Mammary epithelial cell (primary cell): ENCODE data around the gene TARDBP.
"Not testable (repeated sequence)": the region's sequence is repeated elsewhere in the genome, so short reads cannot be mapped to it uniquely, and the experiment has no call there.

Experiments
- EZH2 ChIP-seq: IDR thresholded peaks from 2 replicates; pipeline ENCODE4 v1.6.1; 2012; ENCODE audit warnings: low read length, inconsistent platforms, borderline replicate concordance
- TF ChIP-seq, protein P1 (sequence below), 2 donors: IDR thresholded peaks in 1 of 2; conservative IDR thresholded peaks in 1 of 2; 2 replicates each; pipeline ENCODE4 v1.5.1; 2011 to 2012; ENCODE audit warnings: inconsistent platforms in 2 of 2, low read length in 2 of 2, mild to moderate bottlenecking in 2 of 2, control low read depth in 1 of 2, low read depth in 1 of 2; ENCODE audit not compliant: insufficient read depth in 1 of 2; ENCODE audit errors: extremely low read depth in 1 of 2

DNA sequence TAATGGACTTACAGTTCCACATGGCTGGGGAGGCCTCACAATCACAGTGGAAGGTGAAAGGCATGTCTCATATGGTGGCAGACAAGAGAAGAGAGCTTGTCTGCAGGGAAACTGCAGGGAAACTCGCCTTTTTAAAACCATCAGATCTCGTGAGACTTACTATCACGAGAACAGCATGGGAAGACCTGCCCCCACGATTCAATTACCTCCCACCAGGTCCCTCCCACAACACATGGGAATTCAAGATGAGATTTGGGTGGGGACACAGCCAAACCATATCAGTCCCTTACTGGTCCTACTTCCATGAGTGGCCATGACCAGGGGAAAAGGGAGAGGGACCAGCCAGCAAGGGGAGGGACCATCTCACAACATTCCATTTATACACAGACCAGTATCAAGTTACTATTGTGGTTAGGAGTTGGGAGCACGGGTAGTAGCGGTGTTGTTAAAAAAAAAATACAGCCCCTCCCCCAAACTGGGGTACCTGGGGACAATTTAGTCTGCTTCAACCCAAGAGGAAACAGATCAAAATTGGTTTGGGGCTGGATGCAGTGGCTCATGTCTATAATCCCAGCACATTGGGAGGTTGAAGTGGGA is 22.4 kb upstream of the TARDBP start:
- TF ChIP-seq, protein P1, sequence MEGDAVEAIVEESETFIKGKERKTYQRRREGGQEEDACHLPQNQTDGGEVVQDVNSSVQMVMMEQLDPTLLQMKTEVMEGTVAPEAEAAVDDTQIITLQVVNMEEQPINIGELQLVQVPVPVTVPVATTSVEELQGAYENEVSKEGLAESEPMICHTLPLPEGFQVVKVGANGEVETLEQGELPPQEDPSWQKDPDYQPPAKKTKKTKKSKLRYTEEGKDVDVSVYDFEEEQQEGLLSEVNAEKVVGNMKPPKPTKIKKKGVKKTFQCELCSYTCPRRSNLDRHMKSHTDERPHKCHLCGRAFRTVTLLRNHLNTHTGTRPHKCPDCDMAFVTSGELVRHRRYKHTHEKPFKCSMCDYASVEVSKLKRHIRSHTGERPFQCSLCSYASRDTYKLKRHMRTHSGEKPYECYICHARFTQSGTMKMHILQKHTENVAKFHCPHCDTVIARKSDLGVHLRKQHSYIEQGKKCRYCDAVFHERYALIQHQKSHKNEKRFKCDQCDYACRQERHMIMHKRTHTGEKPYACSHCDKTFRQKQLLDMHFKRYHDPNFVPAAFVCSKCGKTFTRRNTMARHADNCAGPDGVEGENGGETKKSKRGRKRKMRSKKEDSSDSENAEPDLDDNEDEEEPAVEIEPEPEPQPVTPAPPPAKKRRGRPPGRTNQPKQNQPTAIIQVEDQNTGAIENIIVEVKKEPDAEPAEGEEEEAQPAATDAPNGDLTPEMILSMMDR (conservative IDR thresholded peaks at IDR 0.05 in 1 of 2, IDR thresholded peaks at IDR 0.05 in 1 of 2; ENCODE audit: extremely low read depth in 1 of 2, insufficient read depth in 1 of 2, low read depth in 1 of 2, low read length in 2 of 2) = not testable (repeated sequence)
- not testable (repeated sequence) for TF ChIP-seq EZH2
